ENCODE measurements around the gene ARHGEF10L.

The ARHGEF10L gene

GRCh38 chr1:17563494-17564281 is 24.2 kb downstream of the ARHGEF10L start:
- TF ChIP-seq CTCF (IDR thresholded peaks at IDR 0.05; ENCODE audit: control insufficient read depth, insufficient read depth, low read depth, low read length, missing control alignments): no peak
- no peak for DNase-seq (ENCODE audit: low read depth)
- no peak overlapping the region for H3K4me3 ChIP-seq (ENCODE audit: control insufficient read depth, low read depth, low read length)

- no peak for DNase-seq (ENCODE audit: low read depth)
- no peak overlapping the region for H3K4me3 ChIP-seq (ENCODE audit: control insufficient read depth, low read depth, low read length)
- TF ChIP-seq CTCF (IDR thresholded peaks at IDR 0.05; ENCODE audit: control insufficient read depth, insufficient read depth, low read depth, low read length, missing control alignments): no peak
Measured at GRCh38 chr1:17564458-17565393, 25.2 kb downstream of the ARHGEF10L start.

GRCh38 chr1:17565461-17566252 is 26.2 kb downstream of the ARHGEF10L start:
- no peak for TF ChIP-seq CTCF (IDR thresholded peaks at IDR 0.05; ENCODE audit: control insufficient read depth, insufficient read depth, low read depth, low read length, missing control alignments)
- no peak for DNase-seq (ENCODE audit: low read depth)
- no peak overlapping the region for H3K4me3 ChIP-seq (ENCODE audit: control insufficient read depth, low read depth, low read length)

GRCh38 chr1:17566417-17566816 is 26.9 kb downstream of the ARHGEF10L start:
- no peak overlapping the region for H3K4me3 ChIP-seq (ENCODE audit: control insufficient read depth, low read depth, low read length)
- no peak for DNase-seq (ENCODE audit: low read depth)
- TF ChIP-seq CTCF (IDR thresholded peaks at IDR 0.05; ENCODE audit: control insufficient read depth, insufficient read depth, low read depth, low read length, missing control alignments): no peak

- no peak overlapping the region for H3K4me3 ChIP-seq (ENCODE audit: control insufficient read depth, low read depth, low read length)
- no peak for TF ChIP-seq CTCF (IDR thresholded peaks at IDR 0.05; ENCODE audit: control insufficient read depth, insufficient read depth, low read depth, low read length, missing control alignments)
- no peak for DNase-seq (ENCODE audit: low read depth)
Measured at GRCh38 chr1:17566892-17567291, 27.4 kb downstream of the ARHGEF10L start.

GRCh38 chr1:17567582-17567981 is 28.1 kb downstream of the ARHGEF10L start:
- no peak for DNase-seq (ENCODE audit: low read depth)
- H3K4me3 ChIP-seq (ENCODE audit: control insufficient read depth, low read depth, low read length): no peak overlapping the region
- no peak for TF ChIP-seq CTCF (IDR thresholded peaks at IDR 0.05; ENCODE audit: control insufficient read depth, insufficient read depth, low read depth, low read length, missing control alignments)
